DOHH2 (cell line): ENCODE measurements around the gene KEL.
A peak's percentile ranks its signal among the peaks of the same experiment; 100 is the strongest.

Source experiments
- H3F3A ChIP-seq: fragments of 200-600 bp; sonication (generic), shearing (Covaris generic); 2 replicates; pipeline ENCODE4 v1.6.0; 2016; ENCODE audit warnings: antibody characterized with exemption, mild to moderate bottlenecking; ENCODE audit not compliant: control insufficient read depth, insufficient read depth
- H3K27ac ChIP-seq: fragments of 200-600 bp; sonication (generic); 2 replicates; pipeline ENCODE4 v1.5.1; 2014; ENCODE audit warnings: low read depth, mild to moderate bottlenecking, low read length, moderate library complexity
- H3K27me3 ChIP-seq: fragments of 200-600 bp; sonication (generic); 2 replicates; pipeline ENCODE4 v1.6.1; 2014; ENCODE audit warnings: mild to moderate bottlenecking, low read length, mixed read lengths; ENCODE audit not compliant: control insufficient read depth
- H3K36me3 ChIP-seq: fragments of 200-600 bp; sonication (generic); 2 replicates; pipeline ENCODE4 v1.6.1; 2014; ENCODE audit warnings: mild to moderate bottlenecking, low read length, moderate library complexity, mixed read lengths; ENCODE audit not compliant: control insufficient read depth
- H3K4me1 ChIP-seq: fragments of 200-600 bp; sonication (generic); 2 replicates; pipeline ENCODE4 v1.6.1; 2014; ENCODE audit warnings: mild to moderate bottlenecking, low read length, mixed read lengths; ENCODE audit not compliant: control insufficient read depth
- H3K4me2 ChIP-seq: fragments of 200-600 bp; sonication (generic); 2 replicates; pipeline ENCODE4 v1.6.0; 2014; ENCODE audit warnings: mild to moderate bottlenecking, low read length, moderate library complexity
- H3K4me3 ChIP-seq: fragments of 200-600 bp; sonication (generic); 2 replicates; pipeline ENCODE4 v1.5.1; 2014; ENCODE audit warnings: mild to moderate bottlenecking, low read length, mixed read lengths
- H3K79me2 ChIP-seq: fragments of 200-600 bp; sonication (generic); 2 replicates; pipeline ENCODE4 v1.6.1; 2014; ENCODE audit warnings: mild to moderate bottlenecking, low read length, mixed read lengths; ENCODE audit not compliant: control insufficient read depth
- H3K9me2 ChIP-seq: fragments of 200-600 bp; sonication (generic); replicated peaks from 2 replicates; pipeline ENCODE4 v1.6.1; 2014; ENCODE audit warnings: mild to moderate bottlenecking, low read length, mixed read lengths; ENCODE audit not compliant: control insufficient read depth
- H3K9me3 ChIP-seq: fragments of 200-600 bp; sonication (generic); 2 replicates; pipeline ENCODE4 v1.6.1; 2014; ENCODE audit warnings: antibody characterized with exemption, low read length, mixed read lengths; ENCODE audit not compliant: control insufficient read depth, insufficient read depth
- H4K20me1 ChIP-seq: fragments of 200-600 bp; sonication (generic); 2 replicates; pipeline ENCODE4 v1.6.0; 2014; ENCODE audit warnings: low read depth, mild to moderate bottlenecking, antibody characterized with exemption, low read length, moderate library complexity; ENCODE audit not compliant: control insufficient read depth, insufficient read depth
- CTCF ChIP-seq: fragments of 200-600 bp; sonication (generic); IDR thresholded peaks from one replicate; pipeline ENCODE4 v1.5.1; 2014; ENCODE audit warnings: antibody characterized with exemption, mild to moderate bottlenecking, low read depth, low read length; ENCODE audit not compliant: poor library complexity, severe bottlenecking
- EZH2phosphoT487 ChIP-seq: fragments of 200-600 bp; sonication (generic); IDR thresholded peaks from 2 replicates; pipeline ENCODE4 v1.6.1; 2017; ENCODE audit warnings: borderline replicate concordance, mild to moderate bottlenecking, antibody characterized with exemption, low read length, moderate library complexity, mixed read lengths

KEL gene

GRCh38 chr7:142925413-142925812 is 36.8 kb downstream of the KEL start:
- Histone ChIP-seq H3K9me2 (no peaks in the 10 kb centered on the region), H3K27me3 (peaks cover 10% of the 10 kb centered on the region; the same call in 1 of the 2 replicates), H3K27ac (no peak overlapping the region), H3K4me3 (no peak overlapping the region), H3K4me2 (no peak overlapping the region), H3K4me1 (peaks cover 20% of the 10 kb centered on the region), H3K9me3 (peaks cover 9% of the 10 kb centered on the region), H3K36me3 (no peaks in the 10 kb centered on the region), H4K20me1 (no peaks in the 10 kb centered on the region), H3F3A (no peaks in the 10 kb centered on the region), H3K79me2 (no peaks in the 10 kb centered on the region)
- TF ChIP-seq CTCF, result peak; percentile 61
- TF ChIP-seq EZH2phosphoT487, result no peak

- Histone ChIP-seq H3F3A (no peaks in the 10 kb centered on the region), H3K79me2 (no peaks in the 10 kb centered on the region), H4K20me1 (no peaks in the 10 kb centered on the region), H3K4me2 (no peak overlapping the region), H3K36me3 (no peaks in the 10 kb centered on the region), H3K4me1 (peaks cover 20% of the 10 kb centered on the region), H3K4me3 (no peak overlapping the region), H3K27ac (no peak overlapping the region), H3K9me2 (no peaks in the 10 kb centered on the region), H3K27me3 (peaks cover 16% of the 10 kb centered on the region), H3K9me3 (peaks cover 9% of the 10 kb centered on the region)
- TF ChIP-seq EZH2phosphoT487 (no peak), CTCF (no peak)
Observed at GRCh38 chr7:142923391-142923790, 38.8 kb downstream of the KEL start.

GRCh38 chr7:142919656-142920055 is 42.5 kb downstream of the KEL start:
- TF ChIP-seq CTCF, result no peak
- no peak for TF ChIP-seq EZH2phosphoT487
- no peaks in the 10 kb centered on the region for H3F3A ChIP-seq

More at GRCh38 chr7:142919656-142920055, 42.5 kb downstream of the KEL start:
- Histone ChIP-seq H4K20me1 (no peaks in the 10 kb centered on the region), H3K36me3 (no peaks in the 10 kb centered on the region), H3K27me3 (peaks cover 34% of the 10 kb centered on the region), H3K27ac (no peak overlapping the region), H3K4me2 (no peak overlapping the region), H3K9me2 (no peaks in the 10 kb centered on the region), H3K79me2 (no peaks in the 10 kb centered on the region), H3K4me1 (no peaks in the 10 kb centered on the region), H3K4me3 (no peak overlapping the region), H3K9me3 (no peaks in the 10 kb centered on the region)
